GM23338 (cell line): Measurements from ENCODE around the gene KCNJ2. TPM values are rescaled to one million over a fixed set of nuclear protein-coding genes. Genes with fewer than 3 reads are reported as not detected.

Source experiments
- ATAC-seq: fragments of 200-7000 bp; cut with Tn5 transposase; 3 replicates; pipeline ENCODE4 v1.9.1; 2020
- DNase-seq: peaks from one replicate; pipeline ENCODE4 v3.0.0-alpha.2; 2015; ENCODE audit warnings: low spot score
- H2AFZ ChIP-seq: fragments of 200-600 bp; sonication (generic); 2 replicates; pipeline ENCODE4 v1.8.0; 2016; ENCODE audit warnings: antibody characterized with exemption, mild to moderate bottlenecking, moderate library complexity
- H3F3A ChIP-seq: fragments of 200-600 bp; sonication (generic); replicated peaks from 2 replicates; pipeline ENCODE4 v1.8.0; 2017; ENCODE audit warnings: antibody characterized with exemption, mixed run types, low read depth
- H3K27ac ChIP-seq: fragments of 200-600 bp; sonication (generic); 2 replicates; pipeline ENCODE4 v1.6.1; 2016; ENCODE audit warnings: low read depth
- H3K27me3 ChIP-seq: fragments of 200-600 bp; sonication (generic); 2 replicates; pipeline ENCODE4 v1.8.0; 2016; ENCODE audit warnings: mild to moderate bottlenecking, mixed run types, moderate library complexity; ENCODE audit not compliant: insufficient read depth
- H3K36me3 ChIP-seq: fragments of 200-600 bp; sonication (generic); 2 replicates; pipeline ENCODE4 v1.8.0; 2016; ENCODE audit warnings: mild to moderate bottlenecking; ENCODE audit not compliant: insufficient read depth
- H3K4me1 ChIP-seq: fragments of 200-600 bp; sonication (generic); 2 replicates; pipeline ENCODE4 v1.8.0; 2016; ENCODE audit warnings: mild to moderate bottlenecking, moderate library complexity; ENCODE audit not compliant: insufficient read depth
- H3K4me2 ChIP-seq: fragments of 200-600 bp; sonication (generic); 2 replicates; pipeline ENCODE4 v1.7.1; 2017; ENCODE audit warnings: mixed run types
- H3K4me3 ChIP-seq: fragments of 200-600 bp; sonication (generic); 2 replicates; pipeline ENCODE4 v1.6.1; 2016; ENCODE audit warnings: mixed run types
- H3K79me2 ChIP-seq: fragments of 200-600 bp; sonication (generic); replicated peaks from 2 replicates; pipeline ENCODE4 v1.8.0; 2017; ENCODE audit warnings: mild to moderate bottlenecking; ENCODE audit not compliant: insufficient read depth
- H3K9me2 ChIP-seq: fragments of 200-600 bp; sonication (generic); 2 replicates; pipeline ENCODE4 v1.8.0; 2017; ENCODE audit not compliant: insufficient read depth
- H4K20me1 ChIP-seq: fragments of 200-600 bp; sonication (generic); replicated peaks from 2 replicates; pipeline ENCODE4 v1.8.0; 2017; ENCODE audit warnings: mild to moderate bottlenecking; ENCODE audit not compliant: insufficient read depth
- H3K27ac Mint-ChIP-seq: 2 replicates; pipeline ENCODE4 v1.8.0; 2020; ENCODE audit warnings: inconsistent platforms, mild to moderate bottlenecking, moderate library complexity, mixed read lengths
- H3K27me3 Mint-ChIP-seq: 3 replicates; pipeline ENCODE4 v1.8.0; 2022; ENCODE audit warnings: low read depth, mild to moderate bottlenecking, moderate library complexity, mixed read lengths, inconsistent platforms; ENCODE audit not compliant: insufficient read depth, poor library complexity
- H3K36me3 Mint-ChIP-seq: 3 replicates; pipeline ENCODE4 v1.8.0; 2021; ENCODE audit warnings: low read depth, mild to moderate bottlenecking, inconsistent platforms, moderate library complexity, mixed read lengths
- H3K4me1 Mint-ChIP-seq: 3 replicates; pipeline ENCODE4 v1.8.0; 2020; ENCODE audit warnings: mild to moderate bottlenecking, inconsistent platforms, mixed read lengths
- H3K4me3 Mint-ChIP-seq: 3 replicates; pipeline ENCODE4 v1.8.0; 2021; ENCODE audit warnings: moderate library complexity, mild to moderate bottlenecking, inconsistent platforms, mixed read lengths
- H3K9me3 Mint-ChIP-seq: 3 replicates; pipeline ENCODE4 v1.8.0; 2020; ENCODE audit warnings: moderate library complexity, mild to moderate bottlenecking, inconsistent platforms, mixed read lengths
- CREB1 ChIP-seq: fragments of 250-450 bp; sonication (Bioruptor Pico); IDR thresholded peaks from 2 replicates; pipeline ENCODE4 v1.5.0; 2020; ENCODE audit warnings: low read depth, mild to moderate bottlenecking, moderate library complexity
- CTCF ChIP-seq, 2 experiments: fragments of 200-600 bp in 1 of 2; sonication (generic) in 1 of 2; conservative IDR thresholded peaks; 2 replicates each; pipeline versions ENCODE4 v1.5.1 to v1.6.1; 2016 to 2017; ENCODE audit warnings: antibody characterized with exemption in 2 of 2, low read depth in 2 of 2, mild to moderate bottlenecking in 2 of 2, moderate library complexity in 1 of 2
- ETS1 ChIP-seq: IDR thresholded peaks from 2 replicates; pipeline ENCODE4 v1.6.1; 2016; ENCODE audit warnings: antibody characterized with exemption
- EZH2 ChIP-seq: fragments of 200-600 bp; sonication (generic); IDR thresholded peaks from one replicate; pipeline ENCODE4 v1.8.0; 2017; ENCODE audit warnings: antibody characterized with exemption, mild to moderate bottlenecking, low read depth; ENCODE audit not compliant: unreplicated experiment
- EZH2phosphoT487 ChIP-seq: fragments of 200-600 bp; sonication (generic); IDR thresholded peaks from one replicate; pipeline ENCODE4 v1.8.1; 2018; ENCODE audit warnings: antibody characterized with exemption; ENCODE audit not compliant: unreplicated experiment
- JUNB ChIP-seq: IDR thresholded peaks from one replicate; pipeline ENCODE4 v1.6.1; 2016; ENCODE audit warnings: antibody characterized with exemption; ENCODE audit not compliant: unreplicated experiment
- NANOG ChIP-seq: IDR thresholded peaks from 2 replicates; pipeline ENCODE4 v1.6.1; 2016; ENCODE audit warnings: antibody characterized with exemption, borderline replicate concordance
- POLR2AphosphoS5 ChIP-seq: IDR thresholded peaks from 2 replicates; pipeline ENCODE4 v1.6.1; 2016; ENCODE audit warnings: antibody characterized with exemption, low read depth
- REST ChIP-seq: IDR thresholded peaks from one replicate; pipeline ENCODE4 v1.6.1; 2018; ENCODE audit warnings: antibody characterized with exemption; ENCODE audit not compliant: unreplicated experiment
- ZNF114 ChIP-seq: fragments of 250-450 bp; sonication (Bioruptor Pico); IDR thresholded peaks from 2 replicates; pipeline ENCODE4 v1.5.0; 2020; ENCODE audit warnings: mild to moderate bottlenecking, moderate library complexity
- ZNF331 ChIP-seq: fragments of 250-450 bp; sonication (Bioruptor Pico); IDR thresholded peaks from 2 replicates; pipeline ENCODE4 v1.5.0; 2020; ENCODE audit warnings: low read depth, mild to moderate bottlenecking, moderate library complexity
- ZNF462 ChIP-seq: fragments of 250-450 bp; sonication (Bioruptor Pico); IDR thresholded peaks from 2 replicates; pipeline ENCODE4 v1.5.0; 2020; ENCODE audit warnings: mild to moderate bottlenecking, moderate library complexity
- polyA plus RNA-seq: library from polyadenylated mRNA; unstranded; fragments of >200 nt; fragmentation: Nextera tagmentation; extraction: Ambion mirVana; gene quantifications from 2 replicates; pipeline ENCODE4 v1.2.1, GENCODE V29; 2016
- total RNA-seq: library from RNA; depleted of rRNA; stranded (reverse); fragments of >200 nt; shearing (Covaris generic); gene quantifications from 2 replicates; pipeline ENCODE4 v1.2.3, GENCODE V29; 2014

The KCNJ2 gene
- total and polyA plus RNA-seq, 2 experiments from 2014 or later, result 2.1 to 4.4 TPM

- H3K9me3 Mint-ChIP-seq, result no peaks in the 10 kb centered on the region
- Histone ChIP-seq H3F3A (no peaks in the 10 kb centered on the region), H3K27me3 (no peaks in the 10 kb centered on the region), H3K4me2 (no peak overlapping the region), H3K9me2 (no peaks in the 10 kb centered on the region), H3K36me3 (no peaks in the 10 kb centered on the region), H3K4me1 (peaks cover 7% of the 10 kb centered on the region), H2AFZ (no peak overlapping the region), H4K20me1 (no peaks in the 10 kb centered on the region), H3K4me3 (no peak overlapping the region), H3K27ac (no peak overlapping the region), H3K79me2 (no peaks in the 10 kb centered on the region)
- DNase-seq (no peak), ATAC-seq (no peak)
- H3K4me3 Mint-ChIP-seq, result no peak overlapping the region
- no peak overlapping the region for H3K27ac Mint-ChIP-seq
- no peaks in the 10 kb centered on the region for H3K36me3 Mint-ChIP-seq
- no peaks in the 10 kb centered on the region for H3K27me3 Mint-ChIP-seq
- no peaks in the 10 kb centered on the region; the same call in 1 of the 3 replicates for H3K4me1 Mint-ChIP-seq
- TF ChIP-seq CTCF (conservative IDR thresholded peaks at IDR 0.05; ENCODE audit: low read depth in 2 of 2) (no peak), POLR2AphosphoS5 (no peak), ZNF331 (CRISPR knock-in tag) (no peak), EZH2phosphoT487 (no peak), CREB1 (CRISPR knock-in tag) (no peak), ZNF114 (CRISPR knock-in tag) (no peak), ZNF462 (no peak), ETS1 (no peak), REST (no peak), NANOG (no peak), EZH2 (no peak), JUNB (no peak)
Observed at GRCh38 chr17:70187383-70187782, 18.1 kb downstream of the KCNJ2 start.
